ENCODE data around the gene PIP5K1B. TPM values are rescaled to one million over a fixed set of nuclear protein-coding genes. Genes with fewer than 3 reads are reported as not detected.

Gene PIP5K1B
- total RNA-seq, 1 donor from 2014 or later = 0.87 TPM

- Mint-ChIP-seq H3K4me3 (peak overlapping the region; percentile 70), H3K27me3 (ENCODE audit: low read depth) (peaks cover 81% of the 10 kb centered on the region), H3K4me1 (peaks cover 21% of the 10 kb centered on the region), H3K36me3 (no peaks in the 10 kb centered on the region), H3K9me3 (no peaks in the 10 kb centered on the region), H3K27ac (no peak overlapping the region)
- no peak for DNase-seq (ENCODE audit: low spot score in 2 of 2, unreplicated experiment in 2 of 2)
- TF ChIP-seq, protein P1, sequence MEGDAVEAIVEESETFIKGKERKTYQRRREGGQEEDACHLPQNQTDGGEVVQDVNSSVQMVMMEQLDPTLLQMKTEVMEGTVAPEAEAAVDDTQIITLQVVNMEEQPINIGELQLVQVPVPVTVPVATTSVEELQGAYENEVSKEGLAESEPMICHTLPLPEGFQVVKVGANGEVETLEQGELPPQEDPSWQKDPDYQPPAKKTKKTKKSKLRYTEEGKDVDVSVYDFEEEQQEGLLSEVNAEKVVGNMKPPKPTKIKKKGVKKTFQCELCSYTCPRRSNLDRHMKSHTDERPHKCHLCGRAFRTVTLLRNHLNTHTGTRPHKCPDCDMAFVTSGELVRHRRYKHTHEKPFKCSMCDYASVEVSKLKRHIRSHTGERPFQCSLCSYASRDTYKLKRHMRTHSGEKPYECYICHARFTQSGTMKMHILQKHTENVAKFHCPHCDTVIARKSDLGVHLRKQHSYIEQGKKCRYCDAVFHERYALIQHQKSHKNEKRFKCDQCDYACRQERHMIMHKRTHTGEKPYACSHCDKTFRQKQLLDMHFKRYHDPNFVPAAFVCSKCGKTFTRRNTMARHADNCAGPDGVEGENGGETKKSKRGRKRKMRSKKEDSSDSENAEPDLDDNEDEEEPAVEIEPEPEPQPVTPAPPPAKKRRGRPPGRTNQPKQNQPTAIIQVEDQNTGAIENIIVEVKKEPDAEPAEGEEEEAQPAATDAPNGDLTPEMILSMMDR (IDR thresholded peaks at IDR 0.05; ENCODE audit: unreplicated experiment) = no peak
These were observed 1.4 kb upstream of the PIP5K1B start for GRCh38 chr9:68703672-68704071.

DNA sequence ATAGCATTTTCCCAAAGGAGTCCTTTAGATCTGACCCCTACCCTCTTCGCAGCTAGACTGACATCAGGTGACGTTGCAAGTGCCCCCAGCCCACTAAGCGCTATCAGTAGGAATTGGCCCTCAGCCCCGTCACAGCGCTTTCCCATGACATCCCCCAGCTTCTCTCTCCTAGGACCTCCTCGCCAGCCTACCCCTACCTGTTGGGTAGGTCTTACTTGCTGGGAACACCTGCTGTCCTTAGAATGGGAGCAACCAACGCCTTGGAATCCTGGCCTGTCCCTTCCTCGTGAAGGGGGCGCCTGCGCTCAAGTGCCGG lies 584 bp upstream of the PIP5K1B start:
- peak overlapping the region; percentile 78 for H3K27ac Mint-ChIP-seq
- peak overlapping the region; percentile 70 for H3K4me3 Mint-ChIP-seq
- TF ChIP-seq, protein P1 (IDR thresholded peaks at IDR 0.05; ENCODE audit: unreplicated experiment) = no peak
- H3K9me3 Mint-ChIP-seq = no peaks in the 10 kb centered on the region
- H3K4me1 Mint-ChIP-seq = peaks cover 21% of the 10 kb centered on the region
- no peak for DNase-seq (ENCODE audit: low spot score in 2 of 2, unreplicated experiment in 2 of 2)
- H3K36me3 Mint-ChIP-seq = no peaks in the 10 kb centered on the region
- peaks cover 84% of the 10 kb centered on the region for H3K27me3 Mint-ChIP-seq (ENCODE audit: low read depth)

GRCh38 chr9:68705531-68706362 lies 707 bp downstream of the PIP5K1B start:
- DNase-seq (ENCODE audit: low spot score in 2 of 2, unreplicated experiment in 2 of 2) = peak in 1 of 2 experiments; percentile 47
- Mint-ChIP-seq H3K27me3 (ENCODE audit: low read depth) (peaks cover 84% of the 10 kb centered on the region), H3K27ac (peak overlapping the region; percentile 71), H3K9me3 (no peaks in the 10 kb centered on the region), H3K4me1 (peaks cover 21% of the 10 kb centered on the region), H3K4me3 (peak overlapping the region; percentile 95), H3K36me3 (no peaks in the 10 kb centered on the region)
- TF ChIP-seq, protein P1 (IDR thresholded peaks at IDR 0.05; ENCODE audit: unreplicated experiment) = no peak

- H3K36me3 Mint-ChIP-seq = no peaks in the 10 kb centered on the region
- H3K27me3 Mint-ChIP-seq (ENCODE audit: low read depth) = peaks cover 81% of the 10 kb centered on the region
- TF ChIP-seq, protein P1 (IDR thresholded peaks at IDR 0.05; ENCODE audit: unreplicated experiment) = no peak
- peak overlapping the region; percentile 95 for H3K4me3 Mint-ChIP-seq
- H3K27ac Mint-ChIP-seq = no peak overlapping the region
- H3K4me1 Mint-ChIP-seq = peaks cover 21% of the 10 kb centered on the region
- H3K9me3 Mint-ChIP-seq = no peaks in the 10 kb centered on the region
- DNase-seq (ENCODE audit: low spot score in 2 of 2, unreplicated experiment in 2 of 2) = no peak
These were observed 1.5 kb downstream of the PIP5K1B start for GRCh38 chr9:68706363-68707201.

GRCh38 chr9:68707801-68708488 lies 2.9 kb downstream of the PIP5K1B start:
- Mint-ChIP-seq H3K27ac (no peak overlapping the region), H3K36me3 (no peaks in the 10 kb centered on the region), H3K27me3 (ENCODE audit: low read depth) (peaks cover 80% of the 10 kb centered on the region), H3K4me3 (no peak overlapping the region), H3K4me1 (peaks cover 21% of the 10 kb centered on the region), H3K9me3 (no peaks in the 10 kb centered on the region)
- TF ChIP-seq, protein P1 (IDR thresholded peaks at IDR 0.05; ENCODE audit: unreplicated experiment) = no peak
- DNase-seq (ENCODE audit: low spot score in 2 of 2, unreplicated experiment in 2 of 2) = no peak

Measured in mesothelial cell of epicardium (in vitro differentiated cells).